Spleen (tissue), 11 donors: ENCODE measurements around the gene TRIM9. TPM values are rescaled to one million over a fixed set of nuclear protein-coding genes. Genes with fewer than 3 reads are reported as not detected.

Experiments
- DNase-seq: peaks from one replicate; pipeline ENCODE4 v3.0.0-alpha.2; 2020
- H3K27ac ChIP-seq, 8 donors: fragments of 200-600 bp; sonication (generic) in 7 of 8; 1 replicate in 4 of 8; 2 replicates in 4 of 8; pipeline versions ENCODE4 v1.5.0 to v1.8.0; 2016 to 2021; ENCODE audit warnings: inconsistent platforms in 4 of 8, mild to moderate bottlenecking in 4 of 8, moderate library complexity in 1 of 8
- H3K27me3 ChIP-seq, 7 donors: fragments of 200-600 bp; sonication (generic) in 6 of 7; replicated peaks in 1 of 7; 1 replicate in 4 of 7; 2 replicates in 3 of 7; pipeline versions ENCODE4 v1.5.0 to v1.8.0; 2016 to 2021; ENCODE audit warnings: inconsistent platforms in 3 of 7, mild to moderate bottlenecking in 1 of 7
- H3K36me3 ChIP-seq, 6 donors: fragments of 200-600 bp; sonication (generic) in 5 of 6; 1 replicate in 4 of 6; 2 replicates in 2 of 6; pipeline versions ENCODE4 v1.5.0 to v1.8.0; 2016 to 2021; ENCODE audit warnings: inconsistent platforms in 2 of 6
- H3K4me1 ChIP-seq, 6 donors: fragments of 200-600 bp; sonication (generic) in 5 of 6; 1 replicate in 3 of 6; 2 replicates in 3 of 6; pipeline versions ENCODE4 v1.5.0 to v1.8.0; 2016 to 2021; ENCODE audit warnings: inconsistent platforms in 3 of 6
- H3K4me3 ChIP-seq, 8 donors: fragments of 200-600 bp; sonication (generic) in 7 of 8; 1 replicate in 4 of 8; 2 replicates in 4 of 8; pipeline versions ENCODE4 v1.5.0 to v1.8.0; 2016 to 2021; ENCODE audit warnings: inconsistent platforms in 4 of 8, mild to moderate bottlenecking in 4 of 8, moderate library complexity in 2 of 8
- H3K9me3 ChIP-seq, 8 donors: fragments of 200-600 bp; sonication (generic) in 7 of 8; 1 replicate in 4 of 8; 2 replicates in 4 of 8; pipeline versions ENCODE4 v1.5.0 to v1.8.0; 2016 to 2021; ENCODE audit warnings: inconsistent platforms in 4 of 8
- CTCF ChIP-seq, 11 experiments: fragments of 200-600 bp in 7 of 11; fragments of 450-650 bp in 4 of 11; sonication (generic) in 4 of 11; IDR thresholded peaks in 8 of 11; conservative IDR thresholded peaks in 3 of 11; 1 replicate in 7 of 11; 2 replicates in 4 of 11; pipeline versions ENCODE4 v1.4.0 to v1.8.0; 2016 to 2021; ENCODE audit warnings: antibody characterized with exemption in 11 of 11, inconsistent platforms in 4 of 11, mild to moderate bottlenecking in 1 of 11
- POLR2A ChIP-seq, 3 donors: fragments of 450-650 bp; IDR thresholded peaks; one replicate each; pipeline ENCODE4 v1.5.1; 2017; ENCODE audit warnings: antibody characterized with exemption in 3 of 3, mild to moderate bottlenecking in 1 of 3
- POLR2AphosphoS5 ChIP-seq, 3 donors: sonication (generic); formaldehyde crosslinking; IDR thresholded peaks; one replicate each; pipeline ENCODE4 v1.5.1; 2017; ENCODE audit warnings: antibody characterized with exemption in 3 of 3
- WGBS, 5 donors: extraction: QIAGEN DNeasy Blood & Tissue Kit in 3 of 5; methylation state at CpG; one replicate each; pipeline versions ENCODE4 v1.1.5 to v1.1.7; 2013 to 2018; 5-methylcytosine and 5-hydroxymethylcytosine counted together
- intact Hi-C: fragments of 100-400 bp; cut with DNase I; formaldehyde crosslinking; loops from one replicate; pipeline ENCODE4 v1.15.0; 2023; ENCODE audit warnings: low total_unique reads
- polyA plus RNA-seq, 3 donors: library from polyadenylated mRNA; stranded (reverse); fragments of 200-250 nt; gene quantifications; one replicate each; pipeline ENCODE4 v1.2.1, GENCODE V29; 2013
- total RNA-seq, 7 donors: library from RNA; depleted of rRNA in 3 of 7; stranded (reverse); fragments of >200 nt in 3 of 7; fragmentation: NEBNext Ultra II Directional in 4 of 7; extraction: Animal tissue kit (Norgen Biotek cat#: 25700) in 4 of 7; gene quantifications; one replicate each; pipeline versions ENCODE4 v1.1.0 to v1.2.1, GENCODE V29; 2016 to 2021
- donor health status: healthy with polysubstance abuse.
- donor health status: DM: no; HTN: no; CAD: no; lungs with moderate emphysema.
- donor health status: DM: no; HTN: no; CAD: no.
- donor health status: Bipolar disorder and iron deficiency.
- donor health status: healthy.
- donor health status: DM: no; HTN: no; CAD: no.
- donor health status: DM: yes; HTN: yes; CAD: no.

The TRIM9 gene
- total and polyA plus RNA-seq, 10 donors = 0.03 to 3.1 (median 1.1) TPM

- H3K27ac ChIP-seq = no peak overlapping the region
- TF ChIP-seq POLR2A (IDR thresholded peaks at IDR 0.05) (no peak), POLR2AphosphoS5 (IDR thresholded peaks at IDR 0.05) (no peak), CTCF (IDR thresholded peaks at IDR 0.05 in 8 of 11, conservative IDR thresholded peaks at IDR 0.05 in 3 of 11) (no peak)
- no peaks in the 10 kb centered on the region for H3K4me1 ChIP-seq
- WGBS, 5 donors = 85 to 90% (median 87%) methylated on average over 13 of the region's 13 CpGs
- H3K36me3 ChIP-seq = no peaks in the 10 kb centered on the region
- no peaks in the 10 kb centered on the region for H3K9me3 ChIP-seq
- no peaks in the 10 kb centered on the region for H3K27me3 ChIP-seq
- no peak overlapping the region for H3K4me3 ChIP-seq
- DNase-seq = no peak
- intact Hi-C loops = no loop called here
Measured at GRCh38 chr14:50985124-50985858, 109.6 kb downstream of the TRIM9 start.

GRCh38 chr14:50984036-50984710, 110.7 kb downstream of the TRIM9 start:
- intact Hi-C loops = no loop called here
- Histone ChIP-seq H3K27ac (no peak overlapping the region), H3K36me3 (no peaks in the 10 kb centered on the region), H3K4me1 (no peaks in the 10 kb centered on the region), H3K9me3 (no peaks in the 10 kb centered on the region), H3K27me3 (no peaks in the 10 kb centered on the region), H3K4me3 (no peak overlapping the region)
- no peak for TF ChIP-seq POLR2A (IDR thresholded peaks at IDR 0.05)
- no peak for TF ChIP-seq POLR2AphosphoS5 (IDR thresholded peaks at IDR 0.05)
- TF ChIP-seq CTCF (IDR thresholded peaks at IDR 0.05 in 8 of 11, conservative IDR thresholded peaks at IDR 0.05 in 3 of 11) = no peak
- WGBS, 5 donors = 72 to 88% (median 82%) methylated on average over 2 of the region's 2 CpGs
- no peak for DNase-seq

GRCh38 chr14:50979941-50980850, 114.7 kb downstream of the TRIM9 start:
- no peak for TF ChIP-seq CTCF (IDR thresholded peaks at IDR 0.05 in 8 of 11, conservative IDR thresholded peaks at IDR 0.05 in 3 of 11)
- no peaks in the 10 kb centered on the region for H3K27me3 ChIP-seq
- H3K36me3 ChIP-seq = no peaks in the 10 kb centered on the region
- intact Hi-C loops = no loop called here
- H3K9me3 ChIP-seq = no peaks in the 10 kb centered on the region
- no peak overlapping the region for H3K27ac ChIP-seq
- 55 to 77% (median 65%) methylated on average over 5 of the region's 5 CpGs for WGBS, 5 donors
- no peak overlapping the region for H3K4me3 ChIP-seq
- H3K4me1 ChIP-seq = peaks cover 0 to 8% (median 0%) of the 10 kb centered on the region in 6 donors
- DNase-seq = no peak
